Astrocyte (in vitro differentiated cells and primary cell): ENCODE results near the gene PRKCA. TPM values are rescaled to one million over a fixed set of nuclear protein-coding genes. Genes with fewer than 3 reads are reported as not detected.

Source experiments
- DNase-seq: peaks from one replicate; pipeline ENCODE4 v3.0.0-alpha.2; 2010; ENCODE audit warnings: low read depth
- FAIRE-seq: peaks from 2 replicates; lab custom pipeline; 2011; peaks lifted over from hg19 to GRCh38; lab: Jason Lieb, UNC
- H2AFZ ChIP-seq: 2 replicates; pipeline ENCODE4 v1.6.0; 2012; ENCODE audit warnings: low read depth, low read length, inconsistent platforms
- H3K27ac ChIP-seq: 2 replicates; pipeline ENCODE4 v1.5.1; 2011; ENCODE audit warnings: low read depth, low read length, inconsistent platforms
- H3K27me3 ChIP-seq: 2 replicates; pipeline ENCODE4 v1.6.0; 2011; ENCODE audit warnings: low read length, inconsistent platforms; ENCODE audit not compliant: insufficient read depth
- H3K36me3 ChIP-seq: 2 replicates; pipeline ENCODE4 v1.5.1; 2011; ENCODE audit warnings: low read length, inconsistent platforms; ENCODE audit not compliant: insufficient read depth
- H3K4me1 ChIP-seq: 2 replicates; pipeline ENCODE4 v1.5.1; 2011; ENCODE audit warnings: low read length, inconsistent platforms; ENCODE audit not compliant: insufficient read depth
- H3K4me2 ChIP-seq: 2 replicates; pipeline ENCODE4 v1.6.0; 2012; ENCODE audit warnings: low read length, inconsistent platforms
- H3K4me3 ChIP-seq: 2 replicates; pipeline ENCODE4 v1.5.1; 2011; ENCODE audit warnings: low read depth, mild to moderate bottlenecking, low read length, inconsistent platforms; ENCODE audit not compliant: insufficient read depth
- H3K79me2 ChIP-seq: 2 replicates; pipeline ENCODE4 v1.6.0; 2012; ENCODE audit warnings: mild to moderate bottlenecking, low read length, inconsistent platforms; ENCODE audit not compliant: insufficient read depth
- H3K9ac ChIP-seq: 2 replicates; pipeline ENCODE4 v1.6.0; 2012; ENCODE audit warnings: mild to moderate bottlenecking, low read length, inconsistent platforms
- H3K9me3 ChIP-seq: 2 replicates; pipeline ENCODE4 v1.5.1; 2012; ENCODE audit warnings: low read depth, mild to moderate bottlenecking, low read length, inconsistent platforms; ENCODE audit not compliant: insufficient read depth
- H4K20me1 ChIP-seq: 2 replicates; pipeline ENCODE4 v1.6.0; 2012; ENCODE audit warnings: low read length, inconsistent platforms; ENCODE audit not compliant: insufficient read depth
- H3K27ac Mint-ChIP-seq: one replicate; pipeline ENCODE4 v1.8.0; 2021; ENCODE audit warnings: mild to moderate bottlenecking, mixed read lengths; ENCODE audit not compliant: unreplicated experiment
- H3K27me3 Mint-ChIP-seq: one replicate; pipeline ENCODE4 v1.8.0; 2021; ENCODE audit warnings: low read depth, mixed read lengths; ENCODE audit not compliant: unreplicated experiment
- H3K36me3 Mint-ChIP-seq: one replicate; pipeline ENCODE4 v1.8.0; 2021; ENCODE audit warnings: low read depth, mixed read lengths; ENCODE audit not compliant: unreplicated experiment
- H3K4me1 Mint-ChIP-seq: one replicate; pipeline ENCODE4 v1.8.0; 2021; ENCODE audit warnings: low read depth, mixed read lengths; ENCODE audit not compliant: unreplicated experiment
- H3K4me3 Mint-ChIP-seq: one replicate; pipeline ENCODE4 v1.8.0; 2021; ENCODE audit warnings: mild to moderate bottlenecking, moderate library complexity, mixed read lengths; ENCODE audit not compliant: unreplicated experiment
- H3K9me3 Mint-ChIP-seq: one replicate; pipeline ENCODE4 v1.8.0; 2021; ENCODE audit warnings: mild to moderate bottlenecking, mixed read lengths; ENCODE audit not compliant: unreplicated experiment
- CTCF ChIP-seq: IDR thresholded peaks from 2 replicates; pipeline ENCODE4 v1.5.1; 2011; ENCODE audit warnings: low read depth, mild to moderate bottlenecking, inconsistent platforms, low read length, moderate library complexity; ENCODE audit not compliant: insufficient read depth
- EZH2 ChIP-seq: IDR thresholded peaks from 2 replicates; pipeline ENCODE4 v1.6.1; 2012; ENCODE audit warnings: mild to moderate bottlenecking, low read length, inconsistent platforms; ENCODE audit not compliant: insufficient read depth
- total RNA-seq: library from RNA; stranded (reverse); gene quantifications from 2 replicates; pipeline ENCODE4 v1.2.1, GENCODE V29; 2021

The PRKCA gene
- total RNA-seq, 1 donor from 2014 or later, result 49.9 TPM

GRCh38 chr17:66485309-66485947, 183.0 kb downstream of the PRKCA start:
- no peaks in the 10 kb centered on the region for H3K4me1 ChIP-seq
- no peaks in the 10 kb centered on the region for H3K27me3 ChIP-seq
- H3K27ac ChIP-seq, result no peak overlapping the region
- H3K4me2 ChIP-seq, result no peak overlapping the region
- no peaks in the 10 kb centered on the region for H3K36me3 ChIP-seq
- H2AFZ ChIP-seq, result no peak overlapping the region
- no peak overlapping the region for H3K4me3 ChIP-seq
- no peak for DNase-seq
- FAIRE-seq, result no peak
- peaks cover 6% of the 10 kb centered on the region for H4K20me1 ChIP-seq
- no peaks in the 10 kb centered on the region for H3K9me3 ChIP-seq
- H3K27ac Mint-ChIP-seq, result no peak overlapping the region
- no peaks in the 10 kb centered on the region for H3K9me3 Mint-ChIP-seq
- peaks cover 23% of the 10 kb centered on the region for H3K79me2 ChIP-seq
- peaks cover 3% of the 10 kb centered on the region for H3K36me3 Mint-ChIP-seq
- peaks cover 2% of the 10 kb centered on the region for H3K4me1 Mint-ChIP-seq
- no peaks in the 10 kb centered on the region for H3K27me3 Mint-ChIP-seq
- H3K9ac ChIP-seq, result no peak overlapping the region
- no peak overlapping the region for H3K4me3 Mint-ChIP-seq
- no peak for TF ChIP-seq EZH2
- no peak for TF ChIP-seq CTCF

GRCh38 chr17:66487121-66487520, 184.7 kb downstream of the PRKCA start:
- Histone ChIP-seq H3K9me3 (no peaks in the 10 kb centered on the region), H3K27me3 (no peaks in the 10 kb centered on the region), H2AFZ (no peak overlapping the region), H3K9ac (no peak overlapping the region), H3K36me3 (no peaks in the 10 kb centered on the region), H4K20me1 (peaks cover 6% of the 10 kb centered on the region), H3K4me2 (no peak overlapping the region), H3K4me3 (no peak overlapping the region), H3K27ac (no peak overlapping the region), H3K79me2 (peaks cover 22% of the 10 kb centered on the region), H3K4me1 (no peaks in the 10 kb centered on the region)
- H3K36me3 Mint-ChIP-seq, result no peaks in the 10 kb centered on the region
- no peak overlapping the region for H3K27ac Mint-ChIP-seq
- H3K4me3 Mint-ChIP-seq, result no peak overlapping the region
- peaks cover 8% of the 10 kb centered on the region for H3K4me1 Mint-ChIP-seq
- TF ChIP-seq CTCF, result no peak
- TF ChIP-seq EZH2, result no peak
- no peak for DNase-seq
- no peaks in the 10 kb centered on the region for H3K27me3 Mint-ChIP-seq
- no peaks in the 10 kb centered on the region for H3K9me3 Mint-ChIP-seq
- no peak for FAIRE-seq

- peaks cover 8% of the 10 kb centered on the region for H3K4me1 ChIP-seq
- no peak overlapping the region for H3K4me3 Mint-ChIP-seq
These were observed 185.6 kb downstream of the PRKCA start for GRCh38 chr17:66487981-66488468.

More at GRCh38 chr17:66487981-66488468, 185.6 kb downstream of the PRKCA start:
- Histone ChIP-seq H3K9ac (no peak overlapping the region), H4K20me1 (peaks cover 6% of the 10 kb centered on the region), H3K36me3 (no peaks in the 10 kb centered on the region), H3K27me3 (no peaks in the 10 kb centered on the region), H3K4me3 (no peak overlapping the region), H2AFZ (no peak overlapping the region), H3K4me2 (no peak overlapping the region), H3K9me3 (no peaks in the 10 kb centered on the region), H3K79me2 (peaks cover 20% of the 10 kb centered on the region), H3K27ac (no peak overlapping the region)
- Mint-ChIP-seq H3K4me1 (peaks cover 15% of the 10 kb centered on the region), H3K27me3 (no peaks in the 10 kb centered on the region), H3K27ac (no peak overlapping the region), H3K36me3 (no peaks in the 10 kb centered on the region), H3K9me3 (no peaks in the 10 kb centered on the region)
- FAIRE-seq, result no peak
- no peak for DNase-seq
- TF ChIP-seq EZH2 (no peak), CTCF (no peak)
